Heart left ventricle (tissue), 16 donors: Measurements from ENCODE around the gene COL15A1. TPM values are rescaled to one million over a fixed set of nuclear protein-coding genes. Genes with fewer than 3 reads are reported as not detected.

Source experiments
- ATAC-seq, 4 donors: fragments of 200-7000 bp; cut with Tn5 transposase; one replicate each; pipeline ENCODE4 v1.9.1; 2020 to 2022; ENCODE audit warnings: moderate library complexity in 4 of 4, mild to moderate bottlenecking in 3 of 4, moderate number of reproducible peaks in 1 of 4
- DNase-seq, 5 donors: peaks; one replicate each; pipeline ENCODE4 v3.0.0-alpha.2; 2020
- H3K27ac ChIP-seq, 12 donors: fragments of 200-600 bp; sonication (generic) in 4 of 12; one replicate each; pipeline versions ENCODE4 v1.5.0 to v1.8.0; 2016 to 2022; ENCODE audit warnings: mild to moderate bottlenecking in 2 of 12
- H3K27me3 ChIP-seq, 9 donors: fragments of 200-600 bp; sonication (generic) in 2 of 9; one replicate each; pipeline versions ENCODE4 v1.5.1 to v1.8.0; 2016 to 2022; ENCODE audit warnings: mild to moderate bottlenecking in 3 of 9
- H3K36me3 ChIP-seq, 9 donors: fragments of 200-600 bp; sonication (generic) in 2 of 9; one replicate each; pipeline versions ENCODE4 v1.5.0 to v1.8.0; 2018 to 2022; ENCODE audit warnings: mild to moderate bottlenecking in 2 of 9
- H3K4me1 ChIP-seq, 12 donors: fragments of 200-600 bp; sonication (generic) in 4 of 12; one replicate each; pipeline versions ENCODE4 v1.5.0 to v1.8.0; 2016 to 2022; ENCODE audit warnings: mild to moderate bottlenecking in 3 of 12
- H3K4me3 ChIP-seq, 12 donors: fragments of 200-600 bp; sonication (generic) in 4 of 12; one replicate each; pipeline versions ENCODE4 v1.5.0 to v1.8.0; 2017 to 2022; ENCODE audit warnings: mild to moderate bottlenecking in 9 of 12, moderate library complexity in 4 of 12
- H3K9me3 ChIP-seq, 12 donors: fragments of 200-600 bp; sonication (generic) in 4 of 12; one replicate each; pipeline versions ENCODE4 v1.5.0 to v1.8.0; 2016 to 2022; ENCODE audit warnings: mild to moderate bottlenecking in 1 of 12
- POLR2A ChIP-seq, 2 donors: fragments of 450-650 bp; IDR thresholded peaks; one replicate each; pipeline ENCODE4 v1.6.1; 2017; ENCODE audit warnings: antibody characterized with exemption in 2 of 2, mild to moderate bottlenecking in 2 of 2, moderate library complexity in 2 of 2
- WGBS, 4 donors: extraction: QIAGEN DNeasy Blood & Tissue Kit in 2 of 4; methylation state at CpG; one replicate each; pipeline versions ENCODE4 v1.1.5 to v1.1.7; 2013 to 2018; 5-methylcytosine and 5-hydroxymethylcytosine counted together
- intact Hi-C, 10 donors: fragments of 100-400 bp; cut with DNase I; formaldehyde crosslinking; loops; one replicate each; pipeline versions ENCODE4 v1.11.1 to v1.14.2; 2022
- polyA plus RNA-seq, 2 donors: library from polyadenylated mRNA; stranded (reverse); fragments of 200-250 nt; gene quantifications; one replicate each; pipeline ENCODE4 v1.2.3, GENCODE V29; 2013
- total RNA-seq, 9 donors: library from RNA; depleted of rRNA in 2 of 9; stranded (reverse); fragments of >200 nt in 2 of 9; fragmentation: NEBNext Ultra II Directional in 3 of 9; extraction: Animal tissue kit (Norgen Biotek cat#: 25700) in 3 of 9; gene quantifications; one replicate each; pipeline versions ENCODE4 v1.1.0 to v1.2.4, GENCODE V29; 2016 to 2023
- TF ChIP-seq, protein P1 (sequence below), 12 donors: fragments of 200-600 bp; sonication (generic) in 4 of 12; IDR thresholded peaks; one replicate each; pipeline versions ENCODE4 v1.5.0 to v1.8.0; 2018 to 2022; ENCODE audit warnings: antibody characterized with exemption in 12 of 12, mild to moderate bottlenecking in 5 of 12
- donor health status: ischemic (EF 13 %, LVEDD 7.1; RV severe dilation, severe dysfunction).
- donor health status: healthy with polysubstance abuse.
- donor health status: DM: no; HTN: yes; CAD: no.
- donor health status: DM: no; HTN: no; CAD: no.
- donor health status: ischemic (EF 25% LVEDD 6.9; RV normal size, moderate dysfunction).
- donor health status: ischemic (EF 25% LVEDD 5.7; RV mildly dilated, moderate dysfunction).
- donor health status: healthy.
- donor health status: DM: yes; HTN: yes; CAD: no.
- donor health status: ischemic (EF 35%, LVEDD 5.7; RV mildly dilated, moderate dysfunction).
- donor health status: nonischemic (EF 11% LVEDD 7.7; RV severe dilation, severe dysfunction).
- donor health status: DM: yes; HTN: yes; CAD: no.
- donor health status: PGD.
- donor health status: ischemic (EF 29% LVEDD 5.4; RV normal size, mild dysfunction).
- donor health status: nonischemic (EF 23%, LVEDD 6.1; RV moderate dilation, normal function).

COL15A1 gene
- total and polyA plus RNA-seq, 11 donors: 12.4 to 81.0 (median 38.8) TPM

- Histone ChIP-seq H3K4me3 (no peak overlapping the region), H3K9me3 (no peaks in the 10 kb centered on the region), H3K4me1 (peaks cover 6 to 98% (median 70%) of the 10 kb centered on the region in 12 donors), H3K36me3 (no peaks in the 10 kb centered on the region), H3K27me3 (peaks cover 0 to 9% (median 0%) of the 10 kb centered on the region in 9 donors), H3K27ac (peak overlapping the region in 10 of 12 donors; percentile 51 to 91 (median 79))
- WGBS, 4 donors: 79 to 87% (median 82%) methylated on average over 3 of the region's 3 CpGs
- intact Hi-C loops: loop anchor here in 9 of 10 donors (1.0 to 10.0 kb wide), 9 partner anchors 19 to 164 kb away; no protein-coding TSS in a partner anchor
- TF ChIP-seq POLR2A (IDR thresholded peaks at IDR 0.05): no peak
- TF ChIP-seq, protein P1, sequence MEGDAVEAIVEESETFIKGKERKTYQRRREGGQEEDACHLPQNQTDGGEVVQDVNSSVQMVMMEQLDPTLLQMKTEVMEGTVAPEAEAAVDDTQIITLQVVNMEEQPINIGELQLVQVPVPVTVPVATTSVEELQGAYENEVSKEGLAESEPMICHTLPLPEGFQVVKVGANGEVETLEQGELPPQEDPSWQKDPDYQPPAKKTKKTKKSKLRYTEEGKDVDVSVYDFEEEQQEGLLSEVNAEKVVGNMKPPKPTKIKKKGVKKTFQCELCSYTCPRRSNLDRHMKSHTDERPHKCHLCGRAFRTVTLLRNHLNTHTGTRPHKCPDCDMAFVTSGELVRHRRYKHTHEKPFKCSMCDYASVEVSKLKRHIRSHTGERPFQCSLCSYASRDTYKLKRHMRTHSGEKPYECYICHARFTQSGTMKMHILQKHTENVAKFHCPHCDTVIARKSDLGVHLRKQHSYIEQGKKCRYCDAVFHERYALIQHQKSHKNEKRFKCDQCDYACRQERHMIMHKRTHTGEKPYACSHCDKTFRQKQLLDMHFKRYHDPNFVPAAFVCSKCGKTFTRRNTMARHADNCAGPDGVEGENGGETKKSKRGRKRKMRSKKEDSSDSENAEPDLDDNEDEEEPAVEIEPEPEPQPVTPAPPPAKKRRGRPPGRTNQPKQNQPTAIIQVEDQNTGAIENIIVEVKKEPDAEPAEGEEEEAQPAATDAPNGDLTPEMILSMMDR (IDR thresholded peaks at IDR 0.05): no peak
- DNase-seq (no peak), ATAC-seq (no peak)
Observed at GRCh38 chr9:98975838-98976237, 32.1 kb downstream of the COL15A1 start.

DNA sequence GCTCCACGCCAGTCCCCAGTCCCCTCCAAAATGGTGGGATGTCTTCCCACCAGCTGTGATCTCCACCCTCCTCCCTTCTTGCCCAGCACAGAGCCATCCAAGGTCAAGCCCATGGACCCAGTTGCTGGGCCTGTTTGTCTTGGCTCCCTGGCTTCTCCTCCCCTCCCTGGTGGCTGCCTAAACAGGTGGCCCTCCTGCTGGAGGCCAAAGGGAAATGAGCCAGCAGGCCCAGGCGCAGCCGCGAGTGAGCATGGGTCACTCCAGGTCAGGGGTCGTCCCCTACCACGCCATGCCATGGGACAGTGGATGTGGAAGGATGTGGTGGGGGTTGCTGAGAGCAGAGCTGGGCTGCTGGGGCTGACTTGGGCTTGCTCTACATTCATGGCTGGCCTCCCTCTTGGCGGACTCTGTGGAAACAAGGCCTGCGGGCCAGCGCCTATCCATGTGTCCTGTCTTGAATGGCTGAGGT lies 33.6 kb downstream of the COL15A1 start:
- Histone ChIP-seq H3K4me1 (peaks cover 6 to 86% (median 61%) of the 10 kb centered on the region in 12 donors), H3K4me3 (no peak overlapping the region), H3K27ac (peak overlapping the region; percentile 30 to 91 (median 77)), H3K9me3 (no peaks in the 10 kb centered on the region), H3K27me3 (peaks cover 0 to 9% (median 0%) of the 10 kb centered on the region in 9 donors), H3K36me3 (no peaks in the 10 kb centered on the region)
- ATAC-seq: peak; percentile 43 to 64 (median 56)
- peak; percentile 74 to 84 (median 81) for DNase-seq
- 43 to 75% (median 59%) methylated on average over 4 to 9 of the region's 9 CpGs for WGBS, 4 donors
- TF ChIP-seq, protein P1 (IDR thresholded peaks at IDR 0.05): no peak
- TF ChIP-seq POLR2A (IDR thresholded peaks at IDR 0.05): no peak
- intact Hi-C loops: loop anchor here in 5 of 10 donors (2.0 to 10.0 kb wide), 3 partner anchors 112 to 115 kb away; no protein-coding TSS in a partner anchor

- TF ChIP-seq POLR2A (IDR thresholded peaks at IDR 0.05): no peak
- TF ChIP-seq, protein P1 (IDR thresholded peaks at IDR 0.05): no peak
- intact Hi-C loops: loop anchor here in 5 of 10 donors (2.0 to 10.0 kb wide), 3 partner anchors 113 to 116 kb away; no protein-coding TSS in a partner anchor
- Histone ChIP-seq H3K4me1 (peaks cover 3 to 82% (median 56%) of the 10 kb centered on the region in 12 donors), H3K36me3 (no peaks in the 10 kb centered on the region), H3K4me3 (no peak overlapping the region), H3K27ac (peak overlapping the region; percentile 34 to 91 (median 77)), H3K9me3 (no peaks in the 10 kb centered on the region), H3K27me3 (peaks cover 0 to 9% (median 0%) of the 10 kb centered on the region in 9 donors)
- WGBS, 4 donors: 52 to 66% (median 64%) methylated on average over 3 of the region's 3 CpGs
- peak in 1 of 5 donors; percentile 32 for DNase-seq
- ATAC-seq: peak in 1 of 4 donors; percentile 0
Observed at GRCh38 chr9:98977813-98978212, 34.1 kb downstream of the COL15A1 start.

- TF ChIP-seq POLR2A (IDR thresholded peaks at IDR 0.05): no peak
- TF ChIP-seq, protein P1 (IDR thresholded peaks at IDR 0.05): no peak
- peak overlapping the region; percentile 34 to 91 (median 77) for H3K27ac ChIP-seq
- no peak overlapping the region for H3K4me3 ChIP-seq
- ATAC-seq: peak in 1 of 4 donors; percentile 2
- intact Hi-C loops: loop anchor here in 4 of 10 donors (5.0 to 10.0 kb wide), 2 partner anchors 113 to 116 kb away; no protein-coding TSS in a partner anchor
- peaks cover 0 to 82% (median 52%) of the 10 kb centered on the region in 12 donors for H3K4me1 ChIP-seq
- DNase-seq: peak in 2 of 5 donors; percentile 37 to 40
- peaks cover 0 to 9% (median 0%) of the 10 kb centered on the region in 9 donors for H3K27me3 ChIP-seq
- no peaks in the 10 kb centered on the region for H3K9me3 ChIP-seq
- H3K36me3 ChIP-seq: no peaks in the 10 kb centered on the region
- WGBS, 4 donors: 25 to 30% (median 27%) methylated on average over 5 of the region's 5 CpGs
Observed at GRCh38 chr9:98978231-98978681, 34.5 kb downstream of the COL15A1 start.
